Neural cell (in vitro differentiated cells): ENCODE data around the gene RPS27L.

Experiments used
- EP300 ChIP-seq: fragments of 450-650 bp; conservative IDR thresholded peaks from 2 replicates; pipeline ENCODE4 v1.6.1; 2014; ENCODE audit warnings: antibody characterized with exemption, mild to moderate bottlenecking, moderate library complexity; ENCODE audit not compliant: poor library complexity, severe bottlenecking
- TF ChIP-seq, protein P1 (sequence below): fragments of 450-650 bp; IDR thresholded peaks from 2 replicates; pipeline ENCODE4 v1.5.1; 2014; ENCODE audit warnings: antibody characterized with exemption, mild to moderate bottlenecking, moderate library complexity; ENCODE audit not compliant: poor library complexity, severe bottlenecking
- TF ChIP-seq, protein P2 (sequence below): IDR thresholded peaks from 2 replicates; pipeline ENCODE4 v1.6.1; 2012; ENCODE audit warnings: borderline replicate concordance

DNA sequence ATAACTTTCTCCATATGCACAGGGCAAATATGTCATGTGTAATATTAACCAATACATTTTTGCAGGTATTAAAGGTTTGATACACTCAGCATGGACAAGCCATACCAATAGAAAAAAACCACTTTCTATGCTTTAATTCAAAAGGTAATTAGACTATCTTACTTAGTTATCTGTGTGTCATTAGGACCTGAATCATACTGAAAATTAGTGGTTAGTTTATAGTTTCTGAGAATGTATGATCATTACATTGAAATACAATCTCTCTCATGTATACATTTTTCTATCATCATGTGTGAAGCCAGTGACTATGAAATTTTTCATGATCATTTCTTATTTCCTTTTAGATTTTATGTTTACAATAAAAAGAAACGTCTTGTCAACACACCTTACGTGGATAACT, 16.3 kb downstream of the RPS27L start:
- TF ChIP-seq EP300 = no peak
- TF ChIP-seq, protein P1, sequence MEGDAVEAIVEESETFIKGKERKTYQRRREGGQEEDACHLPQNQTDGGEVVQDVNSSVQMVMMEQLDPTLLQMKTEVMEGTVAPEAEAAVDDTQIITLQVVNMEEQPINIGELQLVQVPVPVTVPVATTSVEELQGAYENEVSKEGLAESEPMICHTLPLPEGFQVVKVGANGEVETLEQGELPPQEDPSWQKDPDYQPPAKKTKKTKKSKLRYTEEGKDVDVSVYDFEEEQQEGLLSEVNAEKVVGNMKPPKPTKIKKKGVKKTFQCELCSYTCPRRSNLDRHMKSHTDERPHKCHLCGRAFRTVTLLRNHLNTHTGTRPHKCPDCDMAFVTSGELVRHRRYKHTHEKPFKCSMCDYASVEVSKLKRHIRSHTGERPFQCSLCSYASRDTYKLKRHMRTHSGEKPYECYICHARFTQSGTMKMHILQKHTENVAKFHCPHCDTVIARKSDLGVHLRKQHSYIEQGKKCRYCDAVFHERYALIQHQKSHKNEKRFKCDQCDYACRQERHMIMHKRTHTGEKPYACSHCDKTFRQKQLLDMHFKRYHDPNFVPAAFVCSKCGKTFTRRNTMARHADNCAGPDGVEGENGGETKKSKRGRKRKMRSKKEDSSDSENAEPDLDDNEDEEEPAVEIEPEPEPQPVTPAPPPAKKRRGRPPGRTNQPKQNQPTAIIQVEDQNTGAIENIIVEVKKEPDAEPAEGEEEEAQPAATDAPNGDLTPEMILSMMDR = no peak
- TF ChIP-seq, protein P2, sequence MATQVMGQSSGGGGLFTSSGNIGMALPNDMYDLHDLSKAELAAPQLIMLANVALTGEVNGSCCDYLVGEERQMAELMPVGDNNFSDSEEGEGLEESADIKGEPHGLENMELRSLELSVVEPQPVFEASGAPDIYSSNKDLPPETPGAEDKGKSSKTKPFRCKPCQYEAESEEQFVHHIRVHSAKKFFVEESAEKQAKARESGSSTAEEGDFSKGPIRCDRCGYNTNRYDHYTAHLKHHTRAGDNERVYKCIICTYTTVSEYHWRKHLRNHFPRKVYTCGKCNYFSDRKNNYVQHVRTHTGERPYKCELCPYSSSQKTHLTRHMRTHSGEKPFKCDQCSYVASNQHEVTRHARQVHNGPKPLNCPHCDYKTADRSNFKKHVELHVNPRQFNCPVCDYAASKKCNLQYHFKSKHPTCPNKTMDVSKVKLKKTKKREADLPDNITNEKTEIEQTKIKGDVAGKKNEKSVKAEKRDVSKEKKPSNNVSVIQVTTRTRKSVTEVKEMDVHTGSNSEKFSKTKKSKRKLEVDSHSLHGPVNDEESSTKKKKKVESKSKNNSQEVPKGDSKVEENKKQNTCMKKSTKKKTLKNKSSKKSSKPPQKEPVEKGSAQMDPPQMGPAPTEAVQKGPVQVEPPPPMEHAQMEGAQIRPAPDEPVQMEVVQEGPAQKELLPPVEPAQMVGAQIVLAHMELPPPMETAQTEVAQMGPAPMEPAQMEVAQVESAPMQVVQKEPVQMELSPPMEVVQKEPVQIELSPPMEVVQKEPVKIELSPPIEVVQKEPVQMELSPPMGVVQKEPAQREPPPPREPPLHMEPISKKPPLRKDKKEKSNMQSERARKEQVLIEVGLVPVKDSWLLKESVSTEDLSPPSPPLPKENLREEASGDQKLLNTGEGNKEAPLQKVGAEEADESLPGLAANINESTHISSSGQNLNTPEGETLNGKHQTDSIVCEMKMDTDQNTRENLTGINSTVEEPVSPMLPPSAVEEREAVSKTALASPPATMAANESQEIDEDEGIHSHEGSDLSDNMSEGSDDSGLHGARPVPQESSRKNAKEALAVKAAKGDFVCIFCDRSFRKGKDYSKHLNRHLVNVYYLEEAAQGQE = no peak
